Activated naive CD4-positive, alpha-beta T cell treated with anti-CD3 and anti-CD28 coated beads, Interleukin-2, amount 10 ng/mL, durations not matched to agents 5 hours and 36 hours (primary cell): Measurements from ENCODE around the gene RNF10. TPM values are rescaled to one million over a fixed set of nuclear protein-coding genes. Genes with fewer than 3 reads are reported as not detected.

ENCODE experiments used
- total RNA-seq, 2 experiments: library from RNA; stranded (reverse); gene quantifications; one replicate each; pipeline ENCODE4 v1.2.3, GENCODE V29; 2021

RNF10 gene
- total RNA-seq, result 100 to 1,000 TPM; 189 to 193 TPM

DNA sequence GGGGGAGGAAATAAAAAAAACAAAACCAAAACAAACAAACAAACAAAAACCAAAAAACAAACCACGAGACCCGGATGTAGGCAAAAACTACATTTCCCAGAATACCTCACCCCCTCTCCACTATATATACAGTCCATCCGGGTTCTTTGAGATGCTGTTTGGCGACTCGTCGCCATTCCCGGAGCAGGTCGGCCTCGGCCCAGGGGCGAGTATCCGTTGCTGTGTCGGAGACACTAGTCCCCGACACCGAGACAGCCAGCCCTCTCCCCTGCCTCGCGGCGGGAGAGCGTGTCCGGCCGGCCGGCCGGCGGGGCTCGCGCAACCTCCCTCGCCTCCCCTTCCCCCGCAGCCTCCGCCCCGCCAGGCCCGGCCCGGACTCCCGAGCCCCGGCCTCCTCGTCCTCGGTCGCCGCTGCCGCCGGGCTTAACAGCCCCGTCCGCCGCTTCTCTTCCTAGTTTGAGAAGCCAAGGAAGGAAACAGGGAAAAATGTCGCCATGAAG, at the start of gene RNF10:
Gene RNF10, plus strand, starts transcription at position 154 of the 500 bp plus-strand sequence. CDS start 456 bp downstream, outside the sequence.

DNA sequence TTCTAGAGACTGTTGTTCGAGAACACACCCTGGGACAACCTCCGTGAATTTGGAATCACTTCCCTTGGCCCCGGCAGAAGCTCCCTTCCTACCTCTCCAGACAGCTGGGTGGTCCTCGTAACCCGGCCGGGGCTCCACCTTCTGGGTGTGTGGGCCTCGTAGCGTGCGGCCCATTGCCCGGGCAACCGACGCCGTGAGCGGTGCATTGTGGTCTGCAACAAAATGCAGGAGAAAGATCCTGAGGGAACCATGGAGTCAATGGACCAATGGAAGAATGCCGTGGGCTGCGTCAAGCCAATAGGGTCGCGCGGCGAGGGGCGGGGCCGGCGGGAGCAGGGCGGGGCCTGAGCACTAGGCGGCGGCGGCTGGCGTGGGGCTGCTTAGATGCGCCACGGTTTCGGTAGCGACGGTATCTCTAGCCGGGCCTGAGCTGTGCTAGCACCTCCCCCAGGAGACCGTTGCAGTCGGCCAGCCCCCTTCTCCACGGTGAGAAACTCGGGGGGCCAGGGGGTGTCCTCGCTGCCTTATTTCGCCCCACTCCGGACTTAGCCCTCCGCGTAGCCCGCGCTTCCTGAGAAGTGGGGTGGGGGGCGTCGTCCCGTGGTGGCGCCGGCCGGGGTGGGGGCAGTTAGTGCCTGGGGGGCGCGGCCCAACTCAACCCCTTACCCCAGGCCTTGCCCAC, 38.3 kb upstream of the RNF10 start, which contains the start of gene DYNLL1:
Gene DYNLL1, plus strand, starts transcription at position 383 of the 682 bp plus-strand sequence. CDS start 309 bp downstream, outside the sequence.

DNA sequence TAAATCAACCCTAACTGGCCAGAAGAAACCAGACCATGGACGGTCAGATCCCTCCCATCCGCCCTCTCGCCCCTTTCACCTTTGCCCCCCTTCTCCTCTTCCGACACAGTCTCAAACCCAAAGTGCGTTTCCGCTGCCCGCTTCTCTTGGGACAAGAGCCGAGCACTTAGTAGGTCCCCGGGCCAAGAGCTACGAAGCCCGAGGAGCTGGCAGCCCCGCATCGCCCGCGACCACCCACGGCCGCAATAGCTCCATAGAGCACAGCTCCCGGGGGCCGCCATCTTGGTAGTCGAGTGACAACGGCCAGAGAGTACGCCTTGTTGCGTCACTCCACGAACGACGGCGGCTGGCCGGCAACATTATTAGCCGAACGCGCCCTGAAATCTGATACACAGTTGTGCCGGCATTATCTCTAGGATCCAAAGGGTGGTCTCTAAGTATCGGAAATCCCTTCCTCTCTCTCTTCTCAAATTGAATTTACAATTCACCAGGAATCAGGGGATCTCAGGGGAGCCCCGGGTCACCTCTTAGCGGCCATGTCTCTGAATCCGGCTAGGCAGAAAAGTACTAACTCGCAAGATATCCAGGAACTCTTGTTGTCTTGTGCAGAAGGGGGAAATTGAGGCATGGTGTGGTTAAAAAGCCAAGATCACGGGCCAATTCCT, 5.2 kb upstream of the RNF10 start, which contains the start of gene COQ5:
Gene COQ5, minus strand, starts transcription at position 298 of the 665 bp plus-strand sequence. Its CDS starts 17 bp downstream, at position 281.

DNA sequence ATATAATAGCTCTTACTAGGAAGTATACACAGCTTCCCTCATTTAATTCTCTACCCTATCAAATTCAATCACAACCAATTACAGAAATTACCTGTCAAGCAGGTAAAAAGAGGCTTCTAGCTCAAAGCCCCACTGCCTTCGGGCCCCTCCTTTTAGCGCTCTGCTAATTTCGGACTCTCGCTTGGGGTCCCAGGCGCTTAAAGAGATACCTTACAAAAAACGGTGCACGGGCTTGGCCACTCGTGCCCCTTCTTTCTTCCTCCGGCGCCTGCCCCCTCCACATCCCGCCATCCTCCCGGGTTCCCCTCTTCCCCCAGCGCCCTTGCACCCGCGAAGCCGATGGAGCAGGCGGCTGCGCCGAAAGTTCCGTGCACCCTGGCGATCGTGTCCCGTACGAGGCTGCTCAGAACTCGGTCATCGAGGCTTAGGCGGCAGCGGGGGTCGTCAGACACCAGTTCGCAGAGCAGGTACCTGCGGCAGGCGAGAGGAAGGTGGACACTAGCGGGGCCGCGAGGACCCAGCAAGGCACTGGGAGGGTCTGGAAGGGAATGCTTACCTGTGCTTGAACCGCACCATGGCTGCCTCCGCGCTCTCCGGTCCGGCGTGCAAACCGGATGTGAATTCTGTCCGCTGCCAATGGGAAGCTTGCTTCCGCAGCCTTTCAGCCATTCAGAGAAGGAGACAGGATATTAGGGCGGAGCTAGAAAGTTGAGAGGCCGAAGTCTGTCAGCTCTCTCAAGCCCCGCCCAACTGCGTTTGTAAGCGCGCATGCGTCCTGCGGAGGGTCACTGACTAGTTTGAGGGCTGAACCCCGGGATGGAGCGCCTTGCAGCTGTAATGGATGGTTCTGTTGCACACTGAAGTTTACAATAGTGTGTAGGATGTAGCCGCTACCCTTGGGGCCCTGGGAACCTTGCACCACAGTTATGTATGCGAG, 46.9 kb downstream of the RNF10 start, which contains the start of gene POP5:
Gene POP5, minus strand, starts transcription at position 616 of the 937 bp plus-strand sequence. Its CDS starts 40 bp downstream, at position 576.

Other genes starting within 250 kb of the RNF10 start
- gene RNU4-2, start 242.5 kb upstream of the RNF10 start, total RNA-seq, result 1,000 to 10,000 TPM; 4,740 to 5,284 TPM
- 1,000 to 10,000 TPM; 1,844 to 2,200 TPM for gene RNU4-1, start 241.1 kb upstream of the RNF10 start, total RNA-seq
- gene SIRT4, start 232.0 kb upstream of the RNF10 start, total RNA-seq, result 1 to 10 TPM; 1.5 to 1.6 TPM
- gene PLA2G1B, start 206.6 kb upstream of the RNF10 start, total RNA-seq, result not detected
- gene MSI1, start 165.2 kb upstream of the RNF10 start, total RNA-seq, result not detected
- gene COX6A1, start 96.2 kb upstream of the RNF10 start, total RNA-seq, result 100 to 1,000 TPM; 251 to 266 TPM
- gene TRIAP1, start 88.0 kb upstream of the RNF10 start, total RNA-seq, result 10 to 100 TPM; 24.4 to 27.2 TPM
- 10 to 100 TPM; 27.0 to 31.4 TPM for gene GATC, start 87.9 kb upstream of the RNF10 start, total RNA-seq
- 100 to 1,000 TPM; 152 to 155 TPM for gene SRSF9, start 64.6 kb upstream of the RNF10 start, total RNA-seq
- 100 to 1,000 TPM; 230 to 234 TPM for gene DYNLL1, start 38.2 kb upstream of the RNF10 start, total RNA-seq
- 10 to 100 TPM; 27.6 to 27.8 TPM for gene COQ5, start 5.2 kb upstream of the RNF10 start, total RNA-seq
- gene POP5, start 47.0 kb downstream of the RNF10 start, total RNA-seq, result 10 to 100 TPM; 53.5 to 55.4 TPM
- under 1 TPM; 0.68 to 0.79 TPM for gene CABP1, start 106.3 kb downstream of the RNF10 start, total RNA-seq
- gene MLEC, start 152.8 kb downstream of the RNF10 start, total RNA-seq, result 10 to 100 TPM; 70.2 to 70.6 TPM
- 10 to 100 TPM; 21.1 to 22.0 TPM for gene UNC119B, start 176.1 kb downstream of the RNF10 start, total RNA-seq
- 10 to 100 TPM; 14.8 to 16.6 TPM for gene ACADS, start 191.5 kb downstream of the RNF10 start, total RNA-seq